HG03045 (cell line): ENCODE data around the gene HEPN1.

Experiments
- ATAC-seq: cut with Tn5 transposase; IDR thresholded peaks from one replicate; pipeline ENCODE4 v1.9.1; 2021; ENCODE audit warnings: mild to moderate bottlenecking, moderate library complexity; ENCODE audit not compliant: unreplicated experiment

HEPN1 gene

GRCh38 chr11:124884869-124885479 is 34.1 kb upstream of the HEPN1 start:
- no peak for ATAC-seq

GRCh38 chr11:124886476-124886875 is 32.6 kb upstream of the HEPN1 start:
- no peak for ATAC-seq

- no peak for ATAC-seq
These were observed 31.9 kb upstream of the HEPN1 start for GRCh38 chr11:124886978-124887666.

- ATAC-seq: no peak
These were observed 31.4 kb upstream of the HEPN1 start for GRCh38 chr11:124887667-124888013.

GRCh38 chr11:124889191-124890091 is 29.6 kb upstream of the HEPN1 start:
- no peak for ATAC-seq

- no peak for ATAC-seq
These were observed 28.9 kb upstream of the HEPN1 start for GRCh38 chr11:124890151-124890550.

GRCh38 chr11:124890683-124891372 is 28.2 kb upstream of the HEPN1 start:
- ATAC-seq: no peak

- ATAC-seq: no peak
These were observed 27.6 kb upstream of the HEPN1 start for GRCh38 chr11:124891373-124891861.

- ATAC-seq: no peak
These were observed 26.9 kb upstream of the HEPN1 start for GRCh38 chr11:124892146-124892545.

GRCh38 chr11:124892750-124893454 is 26.1 kb upstream of the HEPN1 start:
- no peak for ATAC-seq

- no peak for ATAC-seq
These were observed 25.2 kb upstream of the HEPN1 start for GRCh38 chr11:124893781-124894401.

GRCh38 chr11:124894606-124895430 is 24.2 kb upstream of the HEPN1 start:
- no peak for ATAC-seq

GRCh38 chr11:124895471-124895971 is 23.5 kb upstream of the HEPN1 start:
- ATAC-seq: no peak

GRCh38 chr11:124896071-124896750 is 22.8 kb upstream of the HEPN1 start:
- no peak for ATAC-seq

GRCh38 chr11:124896821-124897391 is 22.1 kb upstream of the HEPN1 start:
- ATAC-seq: no peak

GRCh38 chr11:124897674-124898262 is 21.3 kb upstream of the HEPN1 start, which contains the start of gene ROBO4:
Gene ROBO4, minus strand, starts transcription at chr11:124897865. Its CDS starts 70 bp downstream, at chr11:124897795.
- no peak for ATAC-seq

GRCh38 chr11:124898263-124898680 is 20.8 kb upstream of the HEPN1 start:
- no peak for ATAC-seq
